Fibroblast of the conjunctiva (primary cell): ENCODE measurements around the gene ZNF275.
"Not testable (repeated sequence)": the region's sequence is repeated elsewhere in the genome, so short reads cannot be mapped to it uniquely, and the experiment has no call there.

ENCODE experiments used
- DNase-seq: peaks from one replicate; pipeline ENCODE4 v3.0.0-alpha.2; 2010; ENCODE audit warnings: low read depth

ZNF275 gene

GRCh38 chrX:153333821-153334653 lies at the start of gene ZNF275:
TSS of gene ZNF275 (plus strand) at chrX:153334153. CDS start at chrX:153336680, 2,527 bp downstream.
- DNase-seq = peak; percentile 37

GRCh38 chrX:153285678-153286077 lies 48.3 kb upstream of the ZNF275 start:
- not testable (repeated sequence) for DNase-seq

- not testable (repeated sequence) for DNase-seq
Observed at GRCh38 chrX:153288807-153289206, 45.1 kb upstream of the ZNF275 start.

- DNase-seq = not testable (repeated sequence)
Observed at GRCh38 chrX:153293485-153294071, 40.4 kb upstream of the ZNF275 start.

GRCh38 chrX:153297376-153297775 lies 36.6 kb upstream of the ZNF275 start:
- DNase-seq = no peak

GRCh38 chrX:153299855-153300254 lies 34.1 kb upstream of the ZNF275 start:
- no peak for DNase-seq

- DNase-seq = no peak
Observed at GRCh38 chrX:153301746-153302145, 32.2 kb upstream of the ZNF275 start.

GRCh38 chrX:153302796-153303195 lies 31.2 kb upstream of the ZNF275 start:
- no peak for DNase-seq

GRCh38 chrX:153303276-153304262 lies 30.4 kb upstream of the ZNF275 start:
- no peak for DNase-seq

- no peak for DNase-seq
Observed at GRCh38 chrX:153304988-153305736, 28.8 kb upstream of the ZNF275 start.

- DNase-seq = no peak
Observed at GRCh38 chrX:153305972-153306371, 28.0 kb upstream of the ZNF275 start.

GRCh38 chrX:153306527-153307115 lies 27.3 kb upstream of the ZNF275 start:
- DNase-seq = no peak

GRCh38 chrX:153307276-153308178 lies 26.4 kb upstream of the ZNF275 start:
- no peak for DNase-seq

- no peak for DNase-seq
Observed at GRCh38 chrX:153310901-153311300, 23.1 kb upstream of the ZNF275 start.

- no peak for DNase-seq
Observed at GRCh38 chrX:153312041-153312440, 21.9 kb upstream of the ZNF275 start.

GRCh38 chrX:153312842-153313241 lies 21.1 kb upstream of the ZNF275 start:
- no peak for DNase-seq

GRCh38 chrX:153317306-153317705 lies 16.6 kb upstream of the ZNF275 start:
- DNase-seq = no peak

GRCh38 chrX:153317996-153318722 lies 15.8 kb upstream of the ZNF275 start:
- DNase-seq = no peak

GRCh38 chrX:153318811-153319210 lies 15.1 kb upstream of the ZNF275 start:
- DNase-seq = no peak
